ENCODE measurements around the gene LARGE2.

The LARGE2 gene

GRCh38 chr11:45928535-45929215 is 6.2 kb downstream of the LARGE2 start:
- no peak for DNase-seq (ENCODE audit: low read depth in 1 of 2, low spot score in 1 of 2)

- no peak for DNase-seq (ENCODE audit: low read depth in 1 of 2, low spot score in 1 of 2)
These were observed 7.1 kb downstream of the LARGE2 start for GRCh38 chr11:45929486-45930030.

GRCh38 chr11:45930031-45930794 is 7.8 kb downstream of the LARGE2 start:
- no peak for DNase-seq (ENCODE audit: low read depth in 1 of 2, low spot score in 1 of 2)

GRCh38 chr11:45930951-45931570 is 8.6 kb downstream of the LARGE2 start:
- no peak for DNase-seq (ENCODE audit: low read depth in 1 of 2, low spot score in 1 of 2)

- no peak for DNase-seq (ENCODE audit: low read depth in 1 of 2, low spot score in 1 of 2)
These were observed 9.3 kb downstream of the LARGE2 start for GRCh38 chr11:45931739-45932138.

- DNase-seq (ENCODE audit: low read depth in 1 of 2, low spot score in 1 of 2) = no peak
These were observed 9.8 kb downstream of the LARGE2 start for GRCh38 chr11:45932217-45932616.

- no peak for DNase-seq (ENCODE audit: low read depth in 1 of 2, low spot score in 1 of 2)
These were observed 10.8 kb downstream of the LARGE2 start for GRCh38 chr11:45933131-45933831.

- no peak for DNase-seq (ENCODE audit: low read depth in 1 of 2, low spot score in 1 of 2)
These were observed 11.6 kb downstream of the LARGE2 start for GRCh38 chr11:45933846-45934579.

GRCh38 chr11:45934580-45935318 is 12.3 kb downstream of the LARGE2 start:
- no peak for DNase-seq (ENCODE audit: low read depth in 1 of 2, low spot score in 1 of 2)

- DNase-seq (ENCODE audit: low read depth in 1 of 2, low spot score in 1 of 2) = no peak
These were observed 13.1 kb downstream of the LARGE2 start for GRCh38 chr11:45935349-45936064.

GRCh38 chr11:45936511-45937054 is 14.1 kb downstream of the LARGE2 start:
- DNase-seq (ENCODE audit: low read depth in 1 of 2, low spot score in 1 of 2) = no peak

GRCh38 chr11:45937916-45938315 is 15.5 kb downstream of the LARGE2 start:
- DNase-seq (ENCODE audit: low read depth in 1 of 2, low spot score in 1 of 2) = no peak

GRCh38 chr11:45939836-45940235 is 17.4 kb downstream of the LARGE2 start:
- DNase-seq (ENCODE audit: low read depth in 1 of 2, low spot score in 1 of 2) = no peak

GRCh38 chr11:45941285-45941684 is 18.8 kb downstream of the LARGE2 start:
- DNase-seq (ENCODE audit: low read depth in 1 of 2, low spot score in 1 of 2) = no peak

- no peak for DNase-seq (ENCODE audit: low read depth in 1 of 2, low spot score in 1 of 2)
These were observed 19.9 kb downstream of the LARGE2 start for GRCh38 chr11:45942381-45942780.

GRCh38 chr11:45945397-45945999 is 23.0 kb downstream of the LARGE2 start:
- no peak for DNase-seq (ENCODE audit: low read depth in 1 of 2, low spot score in 1 of 2)

GRCh38 chr11:45947885-45948284 is 25.4 kb downstream of the LARGE2 start:
- no peak for DNase-seq (ENCODE audit: low read depth in 1 of 2, low spot score in 1 of 2)

- DNase-seq (ENCODE audit: low read depth in 1 of 2, low spot score in 1 of 2) = no peak
These were observed 25.9 kb downstream of the LARGE2 start for GRCh38 chr11:45948356-45948755.

- no peak for DNase-seq (ENCODE audit: low read depth in 1 of 2, low spot score in 1 of 2)
These were observed 27.5 kb downstream of the LARGE2 start for GRCh38 chr11:45949992-45950407.

Measured in activated T-helper 1 cell treated with anti-CD3 and anti-CD28 coated beads, Interleukin-2, amount 50 U/mL, for 16 hours (primary cell).